ENCODE data around the gene PLCB1.

DNA sequence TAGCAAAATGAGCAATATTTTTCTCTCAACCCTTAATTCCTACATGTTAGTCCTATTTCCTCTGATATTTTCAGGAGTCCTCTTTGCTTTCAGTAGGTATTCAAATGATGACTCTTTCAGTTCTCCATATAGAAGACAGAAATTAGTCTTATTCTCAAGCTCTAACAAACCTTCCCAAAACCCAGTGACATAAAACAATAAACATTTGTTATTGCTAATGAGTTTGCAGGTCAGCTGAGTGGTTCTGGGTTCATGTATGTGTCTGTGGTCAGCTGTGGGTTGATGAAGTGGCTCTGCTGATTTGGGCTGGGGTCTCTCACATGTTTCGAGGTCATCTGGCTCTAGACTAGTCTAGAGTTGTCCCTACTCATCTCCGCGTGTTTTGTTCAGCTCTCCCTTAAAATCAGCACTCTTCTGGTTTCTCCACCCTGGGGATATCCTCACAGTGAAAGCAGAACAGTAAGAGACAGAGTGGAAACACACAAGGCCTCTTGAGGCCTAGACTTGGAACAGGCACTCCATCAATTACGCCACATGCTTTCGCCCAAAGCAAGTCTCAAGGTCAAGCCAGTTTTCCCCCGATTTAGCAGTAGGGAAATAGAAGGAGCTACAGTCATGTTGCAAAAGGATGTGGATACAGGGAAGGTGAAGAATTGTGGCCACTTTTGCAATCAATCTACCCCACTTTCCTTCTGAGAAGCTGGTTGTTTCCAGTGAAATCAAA, 273.0 kb downstream of the PLCB1 start:
- TF ChIP-seq EZH2 (IDR thresholded peaks at IDR 0.05), result no peak
- no peak for TF ChIP-seq POLR2AphosphoS5 (IDR thresholded peaks at IDR 0.05; ENCODE audit: borderline replicate concordance, low read depth, low read length)
- no peak for TF ChIP-seq FOXP2 (optimal IDR thresholded peaks at IDR 0.05; ENCODE audit: control extremely low read depth, extremely low read length, insufficient read depth)

Data from SK-N-MC (cell line).